Measurements from ENCODE around the gene BSND. TPM values are rescaled to one million over a fixed set of nuclear protein-coding genes. Genes with fewer than 3 reads are reported as not detected.

BSND gene
- total RNA-seq, 1 experiment from 2014 or later = 0.17 TPM

GRCh38 chr1:55002686-55003085 is 4.0 kb downstream of the BSND start:
- H3K9me3 Mint-ChIP-seq = no peaks in the 10 kb centered on the region
- H3K23ac ChIP-seq (ENCODE audit: insufficient read length, low read depth, low read length) = no peak overlapping the region
- no peak overlapping the region for H3T11ph ChIP-seq (ENCODE audit: low read length)
- H2AFZ ChIP-seq (ENCODE audit: low read length) = no peak overlapping the region
- H3K79me2 ChIP-seq (ENCODE audit: insufficient read depth, low read length) = no peaks in the 10 kb centered on the region
- no peak overlapping the region for H3K18ac ChIP-seq (ENCODE audit: insufficient read length, low read depth, low read length)
- no peaks in the 10 kb centered on the region for H3K23me2 ChIP-seq (ENCODE audit: insufficient read length, low read depth, low read length, poor library complexity, severe bottlenecking)
- no peak overlapping the region for H3K27ac ChIP-seq (ENCODE audit: insufficient read length, low read depth, low read length)
- H3K14ac ChIP-seq (ENCODE audit: insufficient read depth, low read length) = no peak overlapping the region
- H4K91ac ChIP-seq (ENCODE audit: insufficient read length, low read depth, low read length) = no peak overlapping the region
- H3K4me3 Mint-ChIP-seq = no peak overlapping the region
- no peaks in the 10 kb centered on the region for H4K20me1 ChIP-seq (ENCODE audit: control insufficient read depth, insufficient read depth, insufficient read length)
- H3K4me1 ChIP-seq (ENCODE audit: insufficient read depth, low read length) = no peaks in the 10 kb centered on the region
- no peaks in the 10 kb centered on the region for H3K36me3 Mint-ChIP-seq (ENCODE audit: insufficient read depth in 1 of 3, low read depth in 3 of 3)
- no peak overlapping the region for H2BK15ac ChIP-seq (ENCODE audit: low read depth, low read length)
- peaks cover 39% of the 10 kb centered on the region for H3K27me3 Mint-ChIP-seq (ENCODE audit: low read depth)
- no peak overlapping the region for H3K9ac ChIP-seq (ENCODE audit: extremely low read depth, insufficient read length, low read length)
- H2BK120ac ChIP-seq (ENCODE audit: low read depth, low read length, poor library complexity, severe bottlenecking) = no peak overlapping the region
- H3K4me1 Mint-ChIP-seq = peaks cover 5 to 11% of the 10 kb centered on the region in 2 experiments
- H3K4me2 ChIP-seq (ENCODE audit: insufficient read depth, insufficient read length, low read length) = no peak overlapping the region
- no peak overlapping the region for H2BK5ac ChIP-seq (ENCODE audit: insufficient read length, low read length)
- H2BK20ac ChIP-seq (ENCODE audit: low read depth, low read length, poor library complexity, severe bottlenecking) = no peak overlapping the region
- H3K56ac ChIP-seq (ENCODE audit: insufficient read length, low read depth, low read length) = no peak overlapping the region
- no peak overlapping the region for H2AK5ac ChIP-seq (ENCODE audit: insufficient read length, low read length)
- no peak for TF ChIP-seq CTCF (conservative IDR thresholded peaks at IDR 0.05)
- peaks cover 25% of the 10 kb centered on the region; the same call in 1 of the 2 replicates for H3K27me3 ChIP-seq (ENCODE audit: insufficient read depth, low read length)
- H3K27ac Mint-ChIP-seq = no peak overlapping the region
- no peak for DNase-seq
- WGBS (ENCODE audit: extremely low coverage, insufficient read length, low lambda C conversion rate) = no CpG with 5 or more reads among the region's 2 CpGs
- H4K5ac ChIP-seq (ENCODE audit: insufficient read length, low read depth, low read length) = no peak overlapping the region
- no peaks in the 10 kb centered on the region for H3K9me3 ChIP-seq (ENCODE audit: control insufficient read depth, low read depth, low read length)
- no peak overlapping the region for H3K4ac ChIP-seq (ENCODE audit: low read depth, low read length)
- no peak overlapping the region for H2BK12ac ChIP-seq (ENCODE audit: insufficient read length, low read depth, low read length)
- H3K79me1 ChIP-seq (ENCODE audit: insufficient read depth, low read depth, low read length, poor library complexity, severe bottlenecking) = no peaks in the 10 kb centered on the region
- no peak overlapping the region for H4K8ac ChIP-seq (replicated peaks; ENCODE audit: insufficient read length, low read depth, low read length)
